ENCODE measurements around the gene TRMT10B. TPM values are rescaled to one million over a fixed set of nuclear protein-coding genes. Genes with fewer than 3 reads are reported as not detected.

TRMT10B gene
- total RNA-seq, 1 experiment from 2014 or later: 5.7 TPM

DNA sequence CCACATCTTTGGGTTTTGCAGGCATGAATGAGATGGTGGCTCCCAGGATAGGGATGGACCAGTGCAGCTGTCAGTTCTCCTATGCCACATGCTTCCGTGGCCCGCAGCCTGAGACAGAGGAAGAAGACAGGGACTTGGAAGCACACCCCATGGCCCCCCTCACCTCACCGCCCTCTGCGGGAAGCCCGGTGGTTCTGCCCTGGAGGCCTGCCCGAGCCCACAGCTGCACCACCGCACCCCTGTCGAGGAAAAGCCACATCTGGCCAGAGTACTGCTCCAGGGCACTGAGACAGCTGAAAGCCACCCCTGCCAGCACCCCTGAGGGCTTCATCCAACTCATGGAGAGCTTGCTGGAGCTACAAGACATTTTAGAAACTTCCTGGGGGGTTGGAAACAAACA is 7.6 kb upstream of the TRMT10B start:
- Histone ChIP-seq H3K23me2 (ENCODE audit: insufficient read length, low read depth, low read length, poor library complexity, severe bottlenecking) (no peaks in the 10 kb centered on the region), H3T11ph (ENCODE audit: low read length) (no peak overlapping the region), H4K8ac (replicated peaks; ENCODE audit: insufficient read length, low read depth, low read length) (no peak overlapping the region), H3K9me3 (ENCODE audit: control insufficient read depth, low read depth, low read length) (no peaks in the 10 kb centered on the region), H2BK120ac (ENCODE audit: low read depth, low read length, poor library complexity, severe bottlenecking) (no peak overlapping the region), H4K5ac (ENCODE audit: insufficient read length, low read depth, low read length) (no peak overlapping the region), H3K4ac (ENCODE audit: low read depth, low read length) (no peak overlapping the region), H3K9ac (ENCODE audit: extremely low read depth, insufficient read length, low read length) (no peak overlapping the region), H2AFZ (ENCODE audit: low read length) (no peak overlapping the region), H4K91ac (ENCODE audit: insufficient read length, low read depth, low read length) (no peak overlapping the region), H3K79me2 (ENCODE audit: insufficient read depth, low read length) (no peaks in the 10 kb centered on the region), H2BK12ac (ENCODE audit: insufficient read length, low read depth, low read length) (no peak overlapping the region), H2BK15ac (ENCODE audit: low read depth, low read length) (no peak overlapping the region), H3K4me1 (ENCODE audit: insufficient read depth, low read length) (no peaks in the 10 kb centered on the region), H3K23ac (ENCODE audit: insufficient read length, low read depth, low read length) (no peak overlapping the region), H3K79me1 (ENCODE audit: insufficient read depth, low read depth, low read length, poor library complexity, severe bottlenecking) (no peaks in the 10 kb centered on the region), H3K27ac (ENCODE audit: insufficient read length, low read depth, low read length) (no peak overlapping the region), H3K56ac (ENCODE audit: insufficient read length, low read depth, low read length) (no peak overlapping the region), H2AK5ac (ENCODE audit: insufficient read length, low read length) (no peak overlapping the region), H4K20me1 (ENCODE audit: control insufficient read depth, insufficient read depth, insufficient read length) (no peaks in the 10 kb centered on the region), H2BK5ac (ENCODE audit: insufficient read length, low read length) (no peak overlapping the region), H3K14ac (ENCODE audit: insufficient read depth, low read length) (no peak overlapping the region), H2BK20ac (ENCODE audit: low read depth, low read length, poor library complexity, severe bottlenecking) (no peak overlapping the region), H3K4me2 (ENCODE audit: insufficient read depth, insufficient read length, low read length) (no peak overlapping the region), H3K27me3 (ENCODE audit: insufficient read depth, low read length) (no peaks in the 10 kb centered on the region), H3K18ac (ENCODE audit: insufficient read length, low read depth, low read length) (no peak overlapping the region)
- H3K9me3 Mint-ChIP-seq: no peaks in the 10 kb centered on the region
- no peak overlapping the region for H3K4me3 Mint-ChIP-seq
- H3K27ac Mint-ChIP-seq: no peak overlapping the region
- H3K36me3 Mint-ChIP-seq (ENCODE audit: insufficient read depth in 1 of 3, low read depth in 3 of 3): no peaks in the 10 kb centered on the region
- WGBS (ENCODE audit: extremely low coverage, insufficient read length, low lambda C conversion rate): no CpG with 5 or more reads among the region's 8 CpGs
- DNase-seq: no peak
- no peak for TF ChIP-seq CTCF (conservative IDR thresholded peaks at IDR 0.05)
- peaks cover 6 to 12% of the 10 kb centered on the region in 2 experiments for H3K4me1 Mint-ChIP-seq
- peaks cover 13% of the 10 kb centered on the region for H3K27me3 Mint-ChIP-seq (ENCODE audit: low read depth)
